Muscle of leg (tissue), 11 donors: ENCODE measurements around the gene FGD5. TPM values are rescaled to one million over a fixed set of nuclear protein-coding genes. Genes with fewer than 3 reads are reported as not detected.
A peak's percentile ranks its signal among the peaks of the same experiment; 100 is the strongest.

Experiments
- DNase-seq: peaks from one replicate; pipeline ENCODE4 v3.0.0; 2013
- H3K27ac ChIP-seq: one replicate; pipeline ENCODE4 v1.5.1; 2013; ENCODE audit warnings: mild to moderate bottlenecking, low read length, control low read depth
- H3K27me3 ChIP-seq: one replicate; pipeline ENCODE4 v1.6.1; 2013; ENCODE audit warnings: low read length; ENCODE audit not compliant: control insufficient read depth, insufficient read depth
- H3K36me3 ChIP-seq: one replicate; pipeline ENCODE4 v1.6.1; 2013; ENCODE audit warnings: low read length; ENCODE audit not compliant: control insufficient read depth, insufficient read depth
- H3K4me1 ChIP-seq: one replicate; pipeline ENCODE4 v1.6.1; 2013; ENCODE audit warnings: low read length; ENCODE audit not compliant: control insufficient read depth, insufficient read depth
- H3K4me3 ChIP-seq: one replicate; pipeline ENCODE4 v1.5.1; 2013; ENCODE audit warnings: low read length, control low read depth
- H3K9me3 ChIP-seq: replicated peaks from 2 replicates; pipeline ENCODE4 v1.6.1; 2013; ENCODE audit warnings: low read depth, low read length; ENCODE audit not compliant: control insufficient read depth
- WGBS: methylation state at CpG from one replicate; pipeline ENCODE4 v1.1.5; 2013; ENCODE audit warnings: missing lambda C conversion rate; ENCODE audit not compliant: insufficient coverage; 5-methylcytosine and 5-hydroxymethylcytosine counted together
- polyA plus RNA-seq, 8 donors: library from polyadenylated mRNA; unstranded; fragments of 120-200 nt; gene quantifications; one replicate each; pipeline versions ENCODE4 v1.2.1 to v1.2.3, GENCODE V29; 2013; ENCODE audit warnings: inconsistent platforms in 1 of 8, low replicate concordance in 1 of 8; ENCODE audit not compliant: insufficient read length in 8 of 8, insufficient read depth in 1 of 8
- total RNA-seq: library from RNA; stranded (reverse); fragments of 120-200 nt; gene quantifications from one replicate; pipeline ENCODE4 v1.2.4, GENCODE V29; 2013

FGD5 gene
- total and polyA plus RNA-seq, 9 donors, result 14.1 to 26.4 (median 20.0) TPM

GRCh38 chr3:14872706-14873105 is 53.9 kb downstream of the FGD5 start:
- no peak overlapping the region for H3K27ac ChIP-seq
- 68% methylated on average over 2 of the region's 4 CpGs for WGBS
- peaks cover 16% of the 10 kb centered on the region for H3K4me1 ChIP-seq
- no peak overlapping the region for H3K4me3 ChIP-seq
- DNase-seq, result no peak
- H3K36me3 ChIP-seq, result no peaks in the 10 kb centered on the region
- peaks cover 2% of the 10 kb centered on the region for H3K27me3 ChIP-seq
- no peaks in the 10 kb centered on the region for H3K9me3 ChIP-seq

- Histone ChIP-seq H3K36me3 (no peaks in the 10 kb centered on the region), H3K4me1 (peaks cover 19% of the 10 kb centered on the region), H3K4me3 (no peak overlapping the region), H3K27ac (no peak overlapping the region), H3K9me3 (no peaks in the 10 kb centered on the region), H3K27me3 (peaks cover 2% of the 10 kb centered on the region)
- DNase-seq, result no peak
- 47% methylated on average over 3 of the region's 4 CpGs for WGBS
Observed at GRCh38 chr3:14874784-14875183, 56.0 kb downstream of the FGD5 start.

- no peaks in the 10 kb centered on the region for H3K9me3 ChIP-seq
- no peak overlapping the region for H3K4me3 ChIP-seq
- H3K4me1 ChIP-seq, result peaks cover 15% of the 10 kb centered on the region
- WGBS, result 74% methylated on average over 2 of the region's 8 CpGs
- H3K27me3 ChIP-seq, result peaks cover under 1% of the 10 kb centered on the region
- no peak overlapping the region for H3K27ac ChIP-seq
- H3K36me3 ChIP-seq, result peaks cover 2% of the 10 kb centered on the region
- DNase-seq, result no peak
Observed at GRCh38 chr3:14875411-14876175, 56.8 kb downstream of the FGD5 start.

GRCh38 chr3:14876921-14877333 is 58.2 kb downstream of the FGD5 start:
- no peak for DNase-seq
- 73% methylated on average over 12 of the region's 12 CpGs for WGBS

GRCh38 chr3:14877469-14877868 is 58.7 kb downstream of the FGD5 start:
- 69% methylated on average over 7 of the region's 7 CpGs for WGBS
- H3K4me1 ChIP-seq, result peaks cover 11% of the 10 kb centered on the region
- no peak for DNase-seq
- no peak overlapping the region for H3K4me3 ChIP-seq
- H3K27ac ChIP-seq, result no peak overlapping the region
- no peaks in the 10 kb centered on the region for H3K27me3 ChIP-seq
- peaks cover 7% of the 10 kb centered on the region for H3K36me3 ChIP-seq
- H3K9me3 ChIP-seq, result no peaks in the 10 kb centered on the region

More at GRCh38 chr3:14876921-14877333, 58.2 kb downstream of the FGD5 start:
- Histone ChIP-seq H3K4me3 (no peak overlapping the region), H3K9me3 (no peaks in the 10 kb centered on the region), H3K27ac (no peak overlapping the region), H3K4me1 (peaks cover 11% of the 10 kb centered on the region), H3K27me3 (no peaks in the 10 kb centered on the region), H3K36me3 (peaks cover 7% of the 10 kb centered on the region)

GRCh38 chr3:14879211-14879874 is 60.6 kb downstream of the FGD5 start:
- Histone ChIP-seq H3K36me3 (peaks cover 7% of the 10 kb centered on the region), H3K4me3 (no peak overlapping the region), H3K27ac (peak overlapping the region; percentile 20), H3K27me3 (no peaks in the 10 kb centered on the region), H3K9me3 (no peaks in the 10 kb centered on the region), H3K4me1 (peaks cover 11% of the 10 kb centered on the region)
- DNase-seq, result peak; percentile 60
- 37% methylated on average over 4 of the region's 12 CpGs for WGBS

- peaks cover 11% of the 10 kb centered on the region for H3K4me1 ChIP-seq
- peaks cover 7% of the 10 kb centered on the region for H3K36me3 ChIP-seq
- WGBS, result 58% methylated on average over 8 of the region's 10 CpGs
- no peak for DNase-seq
- H3K4me3 ChIP-seq, result no peak overlapping the region
- no peak overlapping the region for H3K27ac ChIP-seq
- H3K27me3 ChIP-seq, result no peaks in the 10 kb centered on the region
- H3K9me3 ChIP-seq, result no peaks in the 10 kb centered on the region
Observed at GRCh38 chr3:14880447-14881106, 61.8 kb downstream of the FGD5 start.

GRCh38 chr3:14883226-14883625 is 64.5 kb downstream of the FGD5 start:
- H3K4me1 ChIP-seq, result peaks cover 9% of the 10 kb centered on the region
- no peaks in the 10 kb centered on the region for H3K27me3 ChIP-seq
- H3K27ac ChIP-seq, result no peak overlapping the region
- 93% methylated on average over 5 of the region's 5 CpGs for WGBS
- H3K4me3 ChIP-seq, result no peak overlapping the region
- H3K36me3 ChIP-seq, result peaks cover 7% of the 10 kb centered on the region
- no peak for DNase-seq
- no peaks in the 10 kb centered on the region for H3K9me3 ChIP-seq

GRCh38 chr3:14884665-14885064 is 65.9 kb downstream of the FGD5 start:
- 85% methylated on average over 6 of the region's 11 CpGs for WGBS
- H3K4me1 ChIP-seq, result peaks cover under 1% of the 10 kb centered on the region
- H3K36me3 ChIP-seq, result peaks cover 7% of the 10 kb centered on the region
- H3K27ac ChIP-seq, result no peak overlapping the region
- no peak for DNase-seq
- H3K27me3 ChIP-seq, result no peaks in the 10 kb centered on the region
- H3K9me3 ChIP-seq, result no peaks in the 10 kb centered on the region
- H3K4me3 ChIP-seq, result no peak overlapping the region

GRCh38 chr3:14885307-14885706 is 66.5 kb downstream of the FGD5 start:
- Histone ChIP-seq H3K27me3 (no peaks in the 10 kb centered on the region), H3K27ac (no peak overlapping the region), H3K36me3 (peaks cover 7% of the 10 kb centered on the region), H3K4me3 (no peak overlapping the region), H3K4me1 (no peaks in the 10 kb centered on the region), H3K9me3 (no peaks in the 10 kb centered on the region)
- WGBS, result 64% methylated on average over 5 of the region's 13 CpGs
- DNase-seq, result no peak
